OCI-LY3 (cell line): ENCODE data around the gene HERC2.
"Not testable (repeated sequence)": the region's sequence is repeated elsewhere in the genome, so short reads cannot be mapped to it uniquely, and the experiment has no call there.

Experiments
- CTCF ChIP-seq: fragments of 200-600, 300-600 bp; sonication (generic); IDR thresholded peaks from 2 replicates; pipeline ENCODE4 v1.5.1; 2014; ENCODE audit warnings: antibody characterized with exemption, low read length, low read depth
- EZH2phosphoT487 ChIP-seq: fragments of 200-600 bp; shearing (Covaris generic); IDR thresholded peaks from 2 replicates; pipeline ENCODE4 v1.6.1; 2018; ENCODE audit warnings: antibody characterized with exemption, mixed run types, low read depth

DNA sequence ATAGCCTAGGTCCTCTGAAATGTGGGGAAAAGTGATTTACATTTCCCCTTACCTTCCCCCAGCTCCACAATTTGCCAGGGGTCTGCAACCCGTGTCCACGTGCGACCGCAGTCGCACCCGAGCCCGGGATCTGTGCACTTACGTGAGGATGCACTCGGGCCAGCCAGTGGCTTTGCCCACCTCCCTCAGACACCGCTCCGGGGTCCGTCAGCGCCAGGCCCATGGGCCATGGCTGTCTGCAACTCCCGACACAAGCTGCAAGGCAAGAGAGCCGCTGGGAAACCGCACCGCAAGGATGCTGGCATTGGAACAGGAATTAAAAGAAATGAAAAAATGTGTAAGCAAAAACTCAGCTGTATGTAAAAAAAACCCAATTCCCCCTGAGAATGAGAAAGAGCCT is 43.5 kb upstream of the HERC2 start:
- not testable (repeated sequence) for TF ChIP-seq CTCF, EZH2phosphoT487
